ENCODE results near the gene WFDC12.

GRCh38 chr20:45113865-45114264 is 10.4 kb downstream of the WFDC12 start:
- TF ChIP-seq CTCF (IDR thresholded peaks at IDR 0.05 in 8 of 11, conservative IDR thresholded peaks at IDR 0.05 in 3 of 11): no peak
- no peak for TF ChIP-seq POLR2AphosphoS5 (IDR thresholded peaks at IDR 0.05)

All from spleen (tissue), 7 donors.